ENCODE results near the gene SPPL2A.
A peak's percentile ranks its signal among the peaks of the same experiment; 100 is the strongest.

The SPPL2A gene

GRCh38 chr15:50686469-50687301 lies 78.8 kb downstream of the SPPL2A start, which contains the start of gene TRPM7:
Gene TRPM7, minus strand, starts transcription at chr15:50686797. Its CDS starts 264 bp downstream, at chr15:50686533.
- DNase-seq (ENCODE audit: low spot score): peak; percentile 78

DNA sequence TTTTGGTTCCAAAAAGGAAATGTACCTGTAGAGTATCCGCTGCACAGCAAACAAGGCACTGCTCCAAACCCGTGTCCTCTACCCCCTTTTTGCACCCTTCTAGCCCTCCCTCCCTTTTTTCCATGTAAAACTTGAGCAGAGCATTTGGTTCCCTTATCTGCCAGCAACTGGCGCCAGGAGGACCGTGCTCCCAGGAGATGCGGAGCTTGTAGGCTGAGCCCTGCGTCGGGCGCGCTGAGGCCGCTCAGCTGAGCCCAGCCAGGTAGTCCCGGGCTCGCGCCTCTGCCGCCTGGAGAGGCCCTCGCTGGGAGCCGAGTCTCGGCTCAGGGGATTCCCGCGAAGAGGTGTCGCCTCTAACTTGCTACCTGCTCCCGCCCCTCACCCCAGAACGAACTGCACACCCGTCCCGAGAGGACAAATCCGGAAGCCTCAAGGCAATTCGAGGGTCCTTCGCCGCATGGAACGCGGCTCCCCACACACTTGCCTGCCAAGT lies 79.5 kb downstream of the SPPL2A start:
- peak; percentile 56 for DNase-seq (ENCODE audit: low spot score)

- DNase-seq (ENCODE audit: low spot score): no peak
Observed at GRCh38 chr15:50685191-50685975, 80.1 kb downstream of the SPPL2A start.

DNA sequence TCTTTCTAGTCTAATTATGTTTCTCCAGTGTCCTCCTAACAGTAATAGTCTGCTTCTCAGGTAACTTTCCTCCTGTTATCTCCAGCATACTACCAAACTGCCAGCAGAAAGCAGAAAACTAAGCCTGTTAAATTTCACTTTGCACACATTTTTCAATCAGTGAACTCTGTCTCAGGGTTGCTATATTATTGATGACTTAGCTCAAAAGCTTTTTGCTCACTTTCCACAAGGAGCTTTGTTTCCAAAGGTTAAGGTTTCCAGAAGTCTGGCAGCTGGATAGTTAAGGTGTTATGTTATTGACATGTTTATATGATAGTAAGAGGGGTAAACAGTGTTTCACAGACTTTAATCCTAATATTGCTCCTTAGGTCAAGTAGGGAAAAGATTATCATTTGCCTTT lies 84.0 kb downstream of the SPPL2A start:
- no peak for DNase-seq (ENCODE audit: low spot score)

GRCh38 chr15:50676799-50677483 lies 88.6 kb downstream of the SPPL2A start:
- DNase-seq (ENCODE audit: low spot score): no peak

DNA sequence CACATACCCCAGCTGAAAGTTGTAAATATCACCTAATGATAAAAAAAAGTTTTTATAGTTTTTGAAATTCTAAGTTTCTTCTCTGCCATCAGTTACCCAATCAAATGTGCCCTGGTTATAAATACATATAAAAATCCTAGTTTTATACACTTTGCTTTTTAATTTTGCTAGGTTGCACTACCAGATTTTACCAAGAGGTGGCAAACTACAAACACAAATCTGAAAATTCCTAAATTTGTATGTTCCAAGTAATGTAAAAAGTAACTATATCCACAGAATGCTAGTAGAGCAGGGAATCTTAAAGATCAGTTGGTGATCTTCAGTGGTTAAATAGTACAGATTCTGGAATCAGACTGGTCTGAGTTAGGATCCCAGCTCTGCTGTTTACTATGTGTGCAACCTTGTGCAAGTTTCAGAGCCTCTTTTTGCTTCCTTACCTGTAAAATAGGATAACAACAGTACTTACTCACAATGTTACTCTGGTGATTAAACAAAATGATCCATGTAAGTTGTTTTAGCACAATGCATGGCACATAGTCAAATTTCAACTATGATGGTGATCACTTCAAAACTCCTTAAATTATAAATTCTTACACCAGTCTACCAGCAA lies 89.9 kb downstream of the SPPL2A start:
- DNase-seq (ENCODE audit: low spot score): peak; percentile 7

DNA sequence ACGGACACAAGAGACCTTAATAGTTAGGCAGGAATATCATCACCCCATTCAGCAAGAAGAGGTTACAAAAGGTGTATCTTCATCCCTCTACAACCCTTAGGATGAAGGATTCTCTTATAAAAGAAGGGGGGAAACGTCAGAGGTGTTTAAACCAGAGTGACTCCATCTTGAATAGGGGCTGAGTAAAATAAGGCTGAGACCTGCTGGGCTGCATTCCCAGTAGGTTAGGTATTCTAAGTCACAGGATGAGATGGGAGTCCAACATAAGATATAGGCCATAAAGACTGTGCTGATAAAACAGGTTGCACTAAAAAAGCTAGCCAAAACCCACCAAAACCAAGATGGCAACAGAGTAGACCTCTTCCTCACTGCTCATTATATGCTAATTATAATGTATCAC lies 95.4 kb downstream of the SPPL2A start:
- DNase-seq (ENCODE audit: low spot score): no peak

DNA sequence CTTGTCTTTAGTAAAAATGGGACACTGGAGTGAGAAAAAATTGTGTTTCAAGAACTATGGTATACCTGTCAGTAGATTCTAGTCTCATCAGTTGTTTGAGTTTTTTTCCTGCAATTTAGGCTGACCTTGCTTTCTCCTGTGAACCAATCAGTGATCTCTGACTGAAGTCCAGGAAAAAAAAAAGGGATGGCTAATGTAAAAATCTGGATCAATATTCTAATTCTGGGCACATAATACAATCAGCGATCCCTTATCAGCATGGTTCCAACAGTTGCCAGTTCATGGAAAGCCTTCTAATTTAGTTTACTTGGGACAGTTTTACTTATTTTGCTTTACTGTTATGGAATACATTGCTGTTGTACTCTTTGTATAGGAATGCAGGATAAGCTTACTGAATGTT lies 95.9 kb downstream of the SPPL2A start:
- DNase-seq (ENCODE audit: low spot score): no peak

DNA sequence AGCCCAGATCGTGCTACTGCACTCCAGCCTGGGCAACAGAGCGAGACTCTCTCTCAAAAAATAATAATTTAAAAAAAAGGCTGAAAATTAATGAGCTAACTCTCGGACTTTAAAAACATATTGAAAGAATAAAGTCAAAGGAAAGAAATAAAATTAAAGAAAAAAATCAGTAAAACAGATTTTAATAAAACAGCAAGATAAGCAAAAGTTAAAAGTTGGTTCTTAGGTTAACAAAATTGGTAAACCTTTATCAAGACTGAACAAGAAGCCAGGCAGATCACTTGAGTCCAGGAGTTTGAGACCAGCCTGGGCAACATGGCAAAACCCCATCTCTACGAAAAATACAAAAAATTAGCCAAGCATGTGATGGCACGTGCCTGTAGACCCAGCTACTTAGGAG lies 99.6 kb downstream of the SPPL2A start:
- no peak for DNase-seq (ENCODE audit: low spot score)

- DNase-seq (ENCODE audit: low spot score): no peak
Observed at GRCh38 chr15:50655555-50655954, 110.0 kb downstream of the SPPL2A start.

DNA sequence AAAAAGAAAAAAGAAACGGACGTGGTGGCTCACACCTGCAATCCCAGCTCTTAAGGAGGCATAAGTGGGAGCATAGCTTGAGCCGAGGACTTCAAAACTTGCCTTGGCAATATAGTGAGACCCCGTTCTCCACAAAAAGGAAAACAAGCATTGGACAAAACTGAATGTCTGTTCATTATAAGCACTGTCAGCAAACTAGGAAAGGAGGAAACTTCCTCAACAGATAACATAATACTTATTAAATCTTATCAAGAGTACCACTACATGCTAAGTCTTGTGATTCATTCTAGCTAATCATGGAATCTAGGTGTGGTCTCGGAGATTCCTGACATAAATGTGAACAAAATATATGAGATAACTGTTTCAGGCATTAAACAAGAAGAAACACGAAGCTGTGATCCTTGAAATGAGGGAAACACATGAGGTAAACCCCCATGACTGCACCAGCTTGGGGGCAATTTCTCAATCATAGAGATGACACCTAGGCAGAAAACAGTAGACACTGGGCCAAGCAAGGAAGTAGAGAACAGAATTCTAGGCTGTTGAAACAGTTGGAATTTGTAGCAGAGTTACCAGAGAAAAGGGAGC lies 112.3 kb downstream of the SPPL2A start:
- DNase-seq (ENCODE audit: low spot score): no peak

- DNase-seq (ENCODE audit: low spot score): no peak
Observed at GRCh38 chr15:50652671-50653070, 112.8 kb downstream of the SPPL2A start.

Data from CD4-positive, alpha-beta T cell treated with Interleukin-6 at 100 ng/mL for 8 hours (primary cell).